HG03095 (cell line): ENCODE data around the gene B4GALT6.

Experiments used
- ATAC-seq: cut with Tn5 transposase; IDR thresholded peaks from one replicate; pipeline ENCODE4 v1.9.1; 2021; ENCODE audit warnings: moderate library complexity; ENCODE audit not compliant: unreplicated experiment

B4GALT6 gene

GRCh38 chr18:31661965-31662364 is 22.4 kb downstream of the B4GALT6 start:
- no peak for ATAC-seq

GRCh38 chr18:31660763-31661162 is 23.6 kb downstream of the B4GALT6 start:
- no peak for ATAC-seq

GRCh38 chr18:31659576-31660177 is 24.7 kb downstream of the B4GALT6 start:
- no peak for ATAC-seq

GRCh38 chr18:31658670-31659575 is 25.5 kb downstream of the B4GALT6 start:
- peak; percentile 66 for ATAC-seq

GRCh38 chr18:31657823-31658669 is 26.3 kb downstream of the B4GALT6 start:
- peak; percentile 75 for ATAC-seq

- ATAC-seq: no peak
These were observed 27.6 kb downstream of the B4GALT6 start for GRCh38 chr18:31656754-31657153.

GRCh38 chr18:31655354-31655753 is 29.0 kb downstream of the B4GALT6 start:
- no peak for ATAC-seq

GRCh38 chr18:31652877-31653276 is 31.5 kb downstream of the B4GALT6 start:
- ATAC-seq: no peak

GRCh38 chr18:31652357-31652756 is 32.0 kb downstream of the B4GALT6 start:
- no peak for ATAC-seq

- no peak for ATAC-seq
These were observed 33.0 kb downstream of the B4GALT6 start for GRCh38 chr18:31651369-31651768.

GRCh38 chr18:31649978-31650719 is 34.2 kb downstream of the B4GALT6 start:
- ATAC-seq: peak; percentile 39

GRCh38 chr18:31649449-31649848 is 34.9 kb downstream of the B4GALT6 start:
- no peak for ATAC-seq

- peak; percentile 72 for ATAC-seq
These were observed 35.4 kb downstream of the B4GALT6 start for GRCh38 chr18:31648966-31649429.

GRCh38 chr18:31648458-31648857 is 35.9 kb downstream of the B4GALT6 start:
- no peak for ATAC-seq

- ATAC-seq: no peak
These were observed 37.1 kb downstream of the B4GALT6 start for GRCh38 chr18:31647127-31647753.

GRCh38 chr18:31646332-31647126 is 37.9 kb downstream of the B4GALT6 start:
- ATAC-seq: no peak

- ATAC-seq: no peak
These were observed 39.0 kb downstream of the B4GALT6 start for GRCh38 chr18:31645411-31645810.

- no peak for ATAC-seq
These were observed 41.4 kb downstream of the B4GALT6 start for GRCh38 chr18:31643003-31643402.

GRCh38 chr18:31637445-31637844 is 46.9 kb downstream of the B4GALT6 start:
- no peak for ATAC-seq
